ENCODE data around the gene KIAA1755. TPM values are rescaled to one million over a fixed set of nuclear protein-coding genes. Genes with fewer than 3 reads are reported as not detected.

The KIAA1755 gene
- total and polyA plus RNA-seq, 2 of the 4 experiments (the other 2 are of a cell fraction): 2.5 to 5.1 TPM

- no peak overlapping the region for H3K56ac ChIP-seq (ENCODE audit: extremely low read depth, insufficient read depth, low read length)
- TF ChIP-seq NFE2L2 (IDR thresholded peaks at IDR 0.05; ENCODE audit: low read depth, low read length): no peak
- TF ChIP-seq RFX5 (IDR thresholded peaks at IDR 0.05; ENCODE audit: low read depth, low read length): no peak
- peak; percentile 46 for TF ChIP-seq RCOR1 (IDR thresholded peaks at IDR 0.05; ENCODE audit: insufficient replicate concordance, low read length)
- peak; percentile 58 for TF ChIP-seq CEBPB (IDR thresholded peaks at IDR 0.05; ENCODE audit: low read depth, low read length)
- no peak for TF ChIP-seq ELK1 (IDR thresholded peaks at IDR 0.05; ENCODE audit: borderline replicate concordance, low read depth, low read length)
- no peaks in the 10 kb centered on the region for H3K79me1 ChIP-seq (ENCODE audit: low read depth in 1 of 2, low read length in 2 of 2)
- H3K27me3 ChIP-seq (ENCODE audit: control insufficient read depth, insufficient read depth, low read length): peaks cover 2% of the 10 kb centered on the region; the same call in 1 of the 2 replicates
- H3K18ac ChIP-seq (ENCODE audit: low read depth, low read length): no peak overlapping the region
- no peaks in the 10 kb centered on the region for H3K9me3 ChIP-seq (ENCODE audit: control insufficient read depth, insufficient read depth, low read length)
- no peak overlapping the region for H3K4me2 ChIP-seq (ENCODE audit: low read depth, low read length)
- H4K5ac ChIP-seq (ENCODE audit: low read depth, low read length): no peak overlapping the region
- H3K27ac ChIP-seq (ENCODE audit: insufficient read depth, low read length): no peak overlapping the region
- DNase-seq (peak; percentile 59), ATAC-seq (ENCODE audit: low read depth) (peak; percentile 65)
- POLR2A ChIA-PET (ENCODE audit: unreplicated experiment): no interaction called here
- H2AK5ac ChIP-seq (ENCODE audit: low read depth, low read length): peak overlapping the region; percentile 72; the same call in 1 of the 2 replicates
- dilution Hi-C loops (cut with HindIII; ENCODE audit: low sequenced_read_pairs, unreplicated experiment): no loop called here
- H4K8ac ChIP-seq (ENCODE audit: low read depth in 2 of 2, low read length in 2 of 2): no peak overlapping the region; a peak in 1 of 4 replicates
- no peak overlapping the region for H2AK9ac ChIP-seq (replicated peaks; ENCODE audit: low read depth, low read length, poor library complexity)
- no peak overlapping the region for H2BK20ac ChIP-seq (ENCODE audit: low read depth, low read length)
- no peaks in the 10 kb centered on the region for H4K20me1 ChIP-seq (ENCODE audit: insufficient read depth, low read length)
- H3K9me1 ChIP-seq (ENCODE audit: insufficient read depth, low read length): no peaks in the 10 kb centered on the region; the same call in 1 of the 2 replicates
- no peak overlapping the region for H2BK5ac ChIP-seq (ENCODE audit: low read depth, low read length, poor library complexity, severe bottlenecking)
- intact Hi-C loops (cut with micrococcal nuclease): no loop called here
- H3K36me3 ChIP-seq (ENCODE audit: control insufficient read depth, insufficient read depth, low read length): no peaks in the 10 kb centered on the region
- H3K14ac ChIP-seq (replicated peaks; ENCODE audit: low read depth, low read length): no peak overlapping the region; the same call in 1 of the 2 replicates
- no peak overlapping the region for H2BK15ac ChIP-seq (ENCODE audit: low read depth, low read length)
- 30% methylated on average over 2 of the region's 10 CpGs; no CpG with 5 or more reads in 1 of the 2 experiments for WGBS, 2 experiments (ENCODE audit: extremely low coverage in 2 of 2, insufficient read length in 1 of 2)
- CTCF ChIA-PET: interaction anchor here (0.6 to 1.3 kb wide), 3 partner anchors 83 to 125 kb away, joined by 3 to 4 read pairs (median 3); no protein-coding TSS in a partner anchor
- in situ Hi-C loops (cut with MboI; ENCODE audit: low sequenced_read_pairs): no loop called here
- peak overlapping the region; percentile 57 for H3K4ac ChIP-seq (ENCODE audit: low read depth, low read length)
- no peak overlapping the region for H3K9ac ChIP-seq (ENCODE audit: low read depth, low read length)
- H4K91ac ChIP-seq (ENCODE audit: insufficient read depth, low read depth, low read length): no peak overlapping the region
- H3K23ac ChIP-seq (ENCODE audit: low read depth, low read length): peak overlapping the region; percentile 34; the same call in 1 of the 2 replicates
- no peak overlapping the region for H3K4me3 ChIP-seq (ENCODE audit: insufficient read depth, low read depth, low read length)
- peaks cover 8% of the 10 kb centered on the region for H3K4me1 ChIP-seq (ENCODE audit: control insufficient read depth, insufficient read depth, low read length)
- peak overlapping the region; percentile 47; the same call in 1 of the 2 replicates for H2BK120ac ChIP-seq (ENCODE audit: low read depth, low read length)
- H2AFZ ChIP-seq (replicated peaks; ENCODE audit: low read length, poor library complexity): peak overlapping the region; percentile 69
- BruUV-seq (replicated peaks): no TSS peak
Observed at GRCh38 chr20:38231531-38232121, 28.9 kb downstream of the KIAA1755 start.

All from IMR-90 (cell line).